ENCODE data around the gene RIMS4.
A peak's percentile ranks its signal among the peaks of the same experiment; 100 is the strongest.

RIMS4 gene

DNA sequence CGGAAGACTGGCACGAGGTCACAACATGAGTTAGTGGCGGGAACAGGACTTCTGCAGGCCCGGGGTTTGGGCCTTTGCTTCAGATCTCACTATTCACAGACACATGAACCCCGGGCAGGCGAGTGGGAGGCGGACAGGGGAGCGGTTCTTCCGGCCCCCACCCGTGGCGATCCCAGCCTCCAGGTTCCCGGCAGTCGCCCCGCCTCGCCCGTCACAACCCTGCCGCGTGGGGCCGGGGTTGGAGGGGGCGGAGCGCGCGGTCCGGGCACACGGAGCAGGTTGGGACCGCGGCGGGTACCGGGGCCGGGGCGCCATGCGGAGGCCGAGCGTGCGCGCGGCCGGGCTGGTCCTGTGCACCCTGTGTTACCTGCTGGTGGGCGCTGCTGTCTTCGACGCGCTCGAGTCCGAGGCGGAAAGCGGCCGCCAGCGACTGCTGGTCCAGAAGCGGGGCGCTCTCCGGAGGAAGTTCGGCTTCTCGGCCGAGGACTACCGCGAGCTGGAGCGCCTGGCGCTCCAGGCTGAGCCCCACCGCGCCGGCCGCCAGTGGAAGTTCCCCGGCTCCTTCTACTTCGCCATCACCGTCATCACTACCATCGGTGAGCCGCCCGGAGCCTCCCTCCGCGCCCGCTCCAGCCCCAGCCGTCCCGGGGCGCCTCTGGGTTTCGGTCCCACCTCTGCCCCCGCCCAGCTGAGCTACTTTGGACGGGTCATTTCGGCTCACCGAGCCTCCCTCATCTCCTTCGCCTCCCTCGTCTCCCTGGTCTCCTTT, 64.6 kb downstream of the RIMS4 start, which contains the start of gene KCNK15:
Gene KCNK15, plus strand, starts transcription at position 268 of the 769 bp plus-strand sequence. Its CDS starts 46 bp downstream, at position 314.
- no peaks in the 10 kb centered on the region for H3K36me3 ChIP-seq (replicated peaks)
- in situ Hi-C loops (cut with HindIII; ENCODE audit: low pct_ligation_motif_present, low sequenced_read_pairs), result no loop called here
- H3K27ac ChIP-seq, result no peak within 1 kb of the TSS
- peak within 1 kb of the TSS; percentile 39 for H3K4me3 ChIP-seq (ENCODE audit: low read depth, low read length)
- TF ChIP-seq, protein P1, sequence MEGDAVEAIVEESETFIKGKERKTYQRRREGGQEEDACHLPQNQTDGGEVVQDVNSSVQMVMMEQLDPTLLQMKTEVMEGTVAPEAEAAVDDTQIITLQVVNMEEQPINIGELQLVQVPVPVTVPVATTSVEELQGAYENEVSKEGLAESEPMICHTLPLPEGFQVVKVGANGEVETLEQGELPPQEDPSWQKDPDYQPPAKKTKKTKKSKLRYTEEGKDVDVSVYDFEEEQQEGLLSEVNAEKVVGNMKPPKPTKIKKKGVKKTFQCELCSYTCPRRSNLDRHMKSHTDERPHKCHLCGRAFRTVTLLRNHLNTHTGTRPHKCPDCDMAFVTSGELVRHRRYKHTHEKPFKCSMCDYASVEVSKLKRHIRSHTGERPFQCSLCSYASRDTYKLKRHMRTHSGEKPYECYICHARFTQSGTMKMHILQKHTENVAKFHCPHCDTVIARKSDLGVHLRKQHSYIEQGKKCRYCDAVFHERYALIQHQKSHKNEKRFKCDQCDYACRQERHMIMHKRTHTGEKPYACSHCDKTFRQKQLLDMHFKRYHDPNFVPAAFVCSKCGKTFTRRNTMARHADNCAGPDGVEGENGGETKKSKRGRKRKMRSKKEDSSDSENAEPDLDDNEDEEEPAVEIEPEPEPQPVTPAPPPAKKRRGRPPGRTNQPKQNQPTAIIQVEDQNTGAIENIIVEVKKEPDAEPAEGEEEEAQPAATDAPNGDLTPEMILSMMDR (IDR thresholded peaks at IDR 0.05; ENCODE audit: low read depth, low read length, missing control alignments), result no peak
- peaks cover 35% of the 10 kb centered on the region for H3K27me3 ChIP-seq (replicated peaks)
- DNase-seq, result no peak

GRCh38 chr20:44745122-44745597, 65.2 kb downstream of the RIMS4 start:
- DNase-seq, result no peak
- TF ChIP-seq, protein P1 (IDR thresholded peaks at IDR 0.05; ENCODE audit: low read depth, low read length, missing control alignments), result no peak
- Histone ChIP-seq H3K36me3 (replicated peaks) (no peaks in the 10 kb centered on the region), H3K27ac (no peak overlapping the region), H3K27me3 (replicated peaks) (peaks cover 33% of the 10 kb centered on the region), H3K4me3 (ENCODE audit: low read depth, low read length) (no peak overlapping the region)
- in situ Hi-C loops (cut with HindIII; ENCODE audit: low pct_ligation_motif_present, low sequenced_read_pairs), result no loop called here

DNA sequence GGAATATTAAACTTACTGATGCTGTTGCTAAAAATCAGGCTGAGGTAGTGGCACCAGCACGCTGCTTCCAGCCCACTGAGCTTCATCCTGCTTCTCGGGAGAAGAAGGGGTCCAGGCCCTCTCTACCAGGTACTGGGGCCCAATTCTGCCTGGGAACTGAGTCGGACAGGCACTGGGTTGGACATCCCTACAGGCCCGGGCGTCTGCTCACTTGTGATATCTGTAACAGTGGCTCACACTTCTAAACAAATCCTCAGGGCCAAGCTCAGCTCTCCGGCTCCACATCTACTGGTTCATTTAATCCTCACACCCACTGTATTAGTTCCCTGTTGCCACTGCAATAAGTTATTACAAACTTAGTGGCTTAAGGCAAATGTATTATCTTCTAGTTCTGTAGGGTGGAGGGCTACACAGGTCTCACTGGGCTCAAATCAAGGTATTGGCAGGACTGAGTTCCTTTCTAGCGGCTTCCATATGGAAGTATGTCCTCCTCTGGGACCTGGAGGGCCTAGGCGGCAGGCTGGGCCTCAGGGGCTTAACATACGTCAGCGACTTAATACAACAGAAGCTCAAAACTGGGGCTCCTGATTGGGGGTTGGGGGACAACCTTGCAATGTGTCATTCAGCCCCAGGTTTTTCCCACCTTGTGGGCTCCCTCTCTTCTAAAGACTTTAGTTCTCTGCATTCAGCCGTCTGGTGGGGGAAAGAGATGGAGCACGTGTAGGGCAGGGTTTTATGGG, 66.3 kb downstream of the RIMS4 start:
- no peak for DNase-seq
- Histone ChIP-seq H3K27ac (no peak overlapping the region), H3K36me3 (replicated peaks) (no peaks in the 10 kb centered on the region), H3K27me3 (replicated peaks) (peaks cover 27% of the 10 kb centered on the region), H3K4me3 (ENCODE audit: low read depth, low read length) (no peak overlapping the region)
- in situ Hi-C loops (cut with HindIII; ENCODE audit: low pct_ligation_motif_present, low sequenced_read_pairs), result no loop called here
- TF ChIP-seq, protein P1 (IDR thresholded peaks at IDR 0.05; ENCODE audit: low read depth, low read length, missing control alignments), result no peak

DNA sequence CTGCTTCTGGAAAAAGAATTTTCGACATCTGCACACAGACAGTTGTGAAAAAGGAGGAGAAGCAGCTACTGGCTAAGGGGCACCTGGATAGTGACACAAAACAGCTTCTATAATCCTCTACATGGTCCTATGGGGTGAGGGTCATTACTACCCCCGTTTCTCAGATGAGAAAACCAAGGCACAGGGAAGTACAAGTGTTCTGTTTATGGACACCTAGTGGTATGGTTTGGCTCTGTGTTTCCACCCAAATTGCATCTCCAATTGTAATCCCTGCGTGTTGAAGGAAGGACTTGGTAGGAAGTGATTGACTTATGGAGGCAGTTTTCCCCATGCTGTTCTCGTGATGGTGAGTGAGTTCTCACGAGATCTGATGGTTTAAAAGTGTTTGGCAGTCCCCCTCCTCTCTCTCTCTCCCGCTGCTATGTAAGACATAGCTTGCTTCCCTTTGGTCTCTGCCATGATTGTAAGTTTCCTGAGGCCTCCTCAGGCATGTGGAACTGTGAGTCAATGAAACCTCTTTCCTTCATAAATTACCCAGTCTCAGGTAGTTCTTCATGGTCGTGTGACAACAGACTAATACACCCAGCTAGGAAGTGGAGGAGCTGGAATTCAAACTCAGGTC, 67.2 kb downstream of the RIMS4 start:
- Histone ChIP-seq H3K27ac (no peak overlapping the region), H3K27me3 (replicated peaks) (peaks cover 27% of the 10 kb centered on the region), H3K36me3 (replicated peaks) (no peaks in the 10 kb centered on the region), H3K4me3 (ENCODE audit: low read depth, low read length) (no peak overlapping the region)
- TF ChIP-seq, protein P1 (IDR thresholded peaks at IDR 0.05; ENCODE audit: low read depth, low read length, missing control alignments), result no peak
- no peak for DNase-seq
- in situ Hi-C loops (cut with HindIII; ENCODE audit: low pct_ligation_motif_present, low sequenced_read_pairs), result no loop called here

DNA sequence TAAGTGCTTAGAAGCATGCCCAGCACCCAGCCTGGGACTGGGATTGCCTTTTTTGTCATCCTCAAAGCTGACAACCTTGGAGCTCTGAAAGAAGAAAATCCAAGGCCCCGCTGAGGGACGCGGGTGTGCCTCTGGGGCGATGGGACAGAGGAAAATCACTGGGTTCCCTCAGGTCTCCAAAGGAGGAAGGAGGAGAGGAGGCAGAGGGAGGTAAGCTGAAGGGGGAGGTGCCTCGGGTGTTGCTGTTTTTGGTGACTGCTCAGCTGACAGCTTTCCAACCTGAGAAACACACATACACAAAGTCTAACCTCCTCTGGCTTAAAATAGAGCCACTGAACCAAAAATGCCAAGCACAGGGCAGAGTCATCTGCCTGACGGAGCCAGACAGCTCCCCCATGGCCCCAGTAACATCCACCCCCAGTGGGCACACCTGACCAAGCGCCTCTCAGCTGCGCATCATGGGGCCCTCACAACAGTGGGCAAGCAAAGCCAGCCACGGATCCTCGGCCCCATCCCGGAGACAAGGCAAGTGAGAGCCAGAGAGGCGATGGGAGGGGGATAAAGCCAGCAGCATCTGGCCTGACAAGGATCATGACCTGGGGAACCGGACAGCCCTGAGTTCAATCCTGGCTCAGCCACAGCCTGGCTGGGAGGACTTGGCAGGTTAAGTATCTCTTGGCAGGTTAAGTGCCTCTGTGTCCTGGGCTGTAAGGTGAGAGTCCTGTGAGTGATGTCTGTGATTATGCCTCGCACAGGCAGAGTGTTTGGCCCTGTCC, 67.9 kb downstream of the RIMS4 start:
- TF ChIP-seq, protein P1 (IDR thresholded peaks at IDR 0.05; ENCODE audit: low read depth, low read length, missing control alignments), result no peak
- no peak for DNase-seq
- H3K4me3 ChIP-seq (ENCODE audit: low read depth, low read length), result no peak overlapping the region
- no peaks in the 10 kb centered on the region for H3K36me3 ChIP-seq (replicated peaks)
- in situ Hi-C loops (cut with HindIII; ENCODE audit: low pct_ligation_motif_present, low sequenced_read_pairs), result no loop called here
- H3K27me3 ChIP-seq (replicated peaks), result peaks cover 27% of the 10 kb centered on the region
- H3K27ac ChIP-seq, result no peak overlapping the region

Data from brain microvascular endothelial cell (primary cell).